HepG2 (cell line): ENCODE data around the gene AKT2. TPM values are rescaled to one million over a fixed set of nuclear protein-coding genes. Genes with fewer than 3 reads are reported as not detected.

Experiments
- ATAC-seq: fragments of 200-7000 bp; cut with Tn5 transposase; 3 replicates; pipeline ENCODE4 v1.9.1; 2020; ENCODE audit warnings: mild to moderate bottlenecking, moderate library complexity
- BruUV-seq: library from RNA; stranded (reverse); fragments of 400-500 nt; replicated peaks from 2 replicates; lab custom pipeline; 2021; lab: Mats Ljungman, UMichigan
- CTCF ChIA-PET: fragments of 300-600 bp; formaldehyde crosslinking; extraction: SDS; loops from one replicate; lab custom pipeline; 2021; ENCODE audit warnings: low total read pairs, inconsistent platforms, low intra/inter-chr PET ratio; lab: Yijun Ruan, JAX
- POLR2A ChIA-PET: fragments of 350-600 bp; sonication (Branson Sonifier 250); formaldehyde crosslinking; loops from one replicate; lab custom pipeline; 2020; ENCODE audit warnings: antibody characterized with exemption, inconsistent platforms; lab: Yijun Ruan, JAX
- DNase-seq: peaks from one replicate; pipeline ENCODE4 v3.0.0-alpha.2; 2015; ENCODE audit warnings: low spot score
- FAIRE-seq: peaks from 3 replicates; lab custom pipeline; 2011; peaks lifted over from hg19 to GRCh38; lab: Jason Lieb, UNC
- H2AFZ ChIP-seq: one replicate; pipeline ENCODE4 v1.6.1; 2011; ENCODE audit warnings: low read length, inconsistent platforms
- H3K27ac ChIP-seq: fragments of 300-600 bp; 3 replicates; pipeline ENCODE4 v1.8.0; 2011; ENCODE audit warnings: mixed run types, mild to moderate bottlenecking, mixed read lengths, low read length, inconsistent platforms; ENCODE audit not compliant: insufficient read depth; ENCODE audit errors: extremely low read length
- H3K27me3 ChIP-seq, 2 experiments: fragments of 200-600 bp in 1 of 2; 2 replicates in 1 of 2; 3 replicates in 1 of 2; pipeline versions ENCODE4 v1.6.0 to v1.8.0; 2011; ENCODE audit warnings: low read length in 2 of 2, mild to moderate bottlenecking in 2 of 2, moderate library complexity in 2 of 2, inconsistent platforms in 1 of 2; ENCODE audit not compliant: insufficient read depth in 2 of 2, control insufficient read depth in 1 of 2
- H3K36me3 ChIP-seq, 2 experiments: fragments of 200-600 bp in 1 of 2; replicated peaks in 1 of 2; 2 replicates in 1 of 2; 3 replicates in 1 of 2; pipeline versions ENCODE4 v1.5.1 to v1.8.0; 2011; ENCODE audit warnings: low read length in 2 of 2, inconsistent platforms in 1 of 2; ENCODE audit not compliant: insufficient read depth in 2 of 2, control insufficient read depth in 1 of 2
- H3K4me1 ChIP-seq: 2 replicates; pipeline ENCODE4 v1.5.1; 2012; ENCODE audit warnings: low read length, inconsistent platforms; ENCODE audit not compliant: insufficient read depth
- H3K4me2 ChIP-seq: 2 replicates; pipeline ENCODE4 v1.6.0; 2011; ENCODE audit warnings: low read depth, low read length, inconsistent platforms
- H3K4me3 ChIP-seq, 3 experiments: fragments of 200-600 bp in 1 of 3; sonication (generic), shearing (Covaris generic) in 1 of 3; replicated peaks in 1 of 3; 2 replicates each; pipeline ENCODE4 v1.5.1; 2011 to 2016; ENCODE audit warnings: low read length in 3 of 3, inconsistent platforms in 2 of 3, low read depth in 2 of 3, mild to moderate bottlenecking in 2 of 3, control low read depth in 1 of 3, mixed read lengths in 1 of 3; ENCODE audit not compliant: insufficient read depth in 1 of 3
- H3K79me2 ChIP-seq: one replicate; pipeline ENCODE4 v1.6.1; 2011; ENCODE audit warnings: low read length, inconsistent platforms; ENCODE audit not compliant: insufficient read depth
- H3K9ac ChIP-seq: 2 replicates; pipeline ENCODE4 v1.6.0; 2011; ENCODE audit warnings: mild to moderate bottlenecking, low read depth, low read length, inconsistent platforms; ENCODE audit not compliant: insufficient read depth
- H3K9me3 ChIP-seq: 2 replicates; pipeline ENCODE4 v1.5.1; 2012; ENCODE audit warnings: mild to moderate bottlenecking, low read length
- H4K20me1 ChIP-seq: 2 replicates; pipeline ENCODE4 v1.6.0; 2011; ENCODE audit warnings: inconsistent platforms, mild to moderate bottlenecking, low read length, moderate library complexity; ENCODE audit not compliant: insufficient read depth
- FOXO4 ChIP-seq: sonication (generic); formaldehyde crosslinking; conservative IDR thresholded peaks from 2 replicates; pipeline ENCODE4 v1.8.1; 2023; ENCODE audit warnings: missing genetic modification reagents
- GPBP1L1 ChIP-seq: sonication (generic); formaldehyde crosslinking; IDR thresholded peaks from 2 replicates; pipeline ENCODE4 v1.5.0; 2020; ENCODE audit warnings: mild to moderate bottlenecking, missing genetic modification reagents
- HNRNPK ChIP-seq: fragments of 200-400 bp; formaldehyde crosslinking; IDR thresholded peaks from 2 replicates; pipeline ENCODE4 v1.6.1; 2018; ENCODE audit warnings: low read length, low read depth, moderate library complexity, mild to moderate bottlenecking; ENCODE audit not compliant: poor library complexity, severe bottlenecking
- ISX ChIP-seq: sonication (generic); formaldehyde crosslinking; conservative IDR thresholded peaks from 2 replicates; pipeline ENCODE4 v1.5.0; 2020; ENCODE audit warnings: missing genetic modification reagents
- MAFK ChIP-seq, 2 experiments: IDR thresholded peaks in 1 of 2; conservative IDR thresholded peaks in 1 of 2; 2 replicates each; pipeline ENCODE4 v1.6.1; 2011; ENCODE audit warnings: improper control_type of control experiment in 2 of 2, low read length in 2 of 2
- NFIC ChIP-seq: IDR thresholded peaks from 2 replicates; pipeline ENCODE4 v1.6.1; 2012; ENCODE audit warnings: mild to moderate bottlenecking, low read length, inconsistent platforms
- NR2C2 ChIP-seq: sonication (generic); formaldehyde crosslinking; IDR thresholded peaks from 2 replicates; pipeline ENCODE4 v1.4.0; 2020; ENCODE audit warnings: missing genetic modification reagents, mild to moderate bottlenecking, moderate library complexity, borderline replicate concordance
- SNRNP70 ChIP-seq: fragments of 200-400 bp; formaldehyde crosslinking; IDR thresholded peaks from 2 replicates; pipeline ENCODE4 v1.6.1; 2017; ENCODE audit warnings: mild to moderate bottlenecking, low read depth, low read length, moderate library complexity
- SRSF4 ChIP-seq: fragments of 200-400 bp; formaldehyde crosslinking; IDR thresholded peaks from one replicate; pipeline ENCODE4 v1.6.1; 2018; ENCODE audit warnings: mild to moderate bottlenecking, low read depth, low read length, moderate library complexity; ENCODE audit not compliant: poor library complexity, severe bottlenecking
- ZNF10 ChIP-seq: sonication (generic); formaldehyde crosslinking; IDR thresholded peaks from 2 replicates; pipeline ENCODE4 v1.4.0; 2020; ENCODE audit warnings: mild to moderate bottlenecking, low read depth, missing genetic modification reagents, borderline replicate concordance
- ZNF17 ChIP-seq: sonication (generic); formaldehyde crosslinking; IDR thresholded peaks from 2 replicates; pipeline ENCODE4 v1.5.0; 2020; ENCODE audit warnings: mild to moderate bottlenecking, missing genetic modification reagents
- ZNF280D ChIP-seq: sonication (generic); formaldehyde crosslinking; IDR thresholded peaks from 2 replicates; pipeline ENCODE4 v1.5.1; 2020; ENCODE audit warnings: mild to moderate bottlenecking, missing genetic modification reagents
- ZNF678 ChIP-seq: sonication (generic); formaldehyde crosslinking; IDR thresholded peaks from 2 replicates; pipeline ENCODE4 v1.4.0; 2020; ENCODE audit warnings: mild to moderate bottlenecking, missing genetic modification reagents
- ZSCAN29 ChIP-seq: sonication (generic); formaldehyde crosslinking; conservative IDR thresholded peaks from 2 replicates; pipeline ENCODE4 v1.4.0; 2020; ENCODE audit warnings: mild to moderate bottlenecking, missing genetic modification reagents
- WGBS: methylation state at CpG from one replicate; pipeline ENCODE4 v1.1.6; 2017; ENCODE audit warnings: low lambda C conversion rate; 5-methylcytosine and 5-hydroxymethylcytosine counted together
- in situ Hi-C: cut with HindIII; loops from 2 replicates; pipeline ENCODE4 v1.10.0; 2017; ENCODE audit warnings: low pct_unique_long_range_greater_than_20kb; ENCODE audit not compliant: extremely low pct_ligation_motif_present
- intact Hi-C: fragments of 100-400 bp; cut with micrococcal nuclease; formaldehyde crosslinking; loops from one replicate; pipeline ENCODE4 v1.10.0; 2022; ENCODE audit not compliant: unreplicated experiment
- polyA plus RNA-seq, 8 experiments: library from polyadenylated mRNA; depleted of rRNA in 3 of 8; stranded (reverse) in 7 of 8; unstranded in 1 of 8; fragments of >200 nt; fragmentation: Illumina TruSeq in 4 of 8; extraction: Trizol in 4 of 8; gene quantifications; 2 replicates each; pipeline versions ENCODE4 v1.2.1 to v1.2.3, GENCODE V29; 2011 to 2016; ENCODE audit warnings: low read depth in 4 of 8, missing spikeins in 1 of 8, mixed read lengths in 1 of 8; ENCODE audit not compliant: insufficient read depth in 1 of 8
- total RNA-seq, 5 experiments: library from RNA; depleted of rRNA; stranded (reverse); fragments of >200 nt; fragmentation: Illumina TruSeq; extraction: Trizol; gene quantifications; 2 replicates each; pipeline ENCODE4 v1.2.3, GENCODE V29; 2016; ENCODE audit warnings: low read depth in 1 of 5
- TF ChIP-seq, protein P1 (sequence below): sonication (generic); formaldehyde crosslinking; IDR thresholded peaks from 2 replicates; pipeline ENCODE4 v1.5.0; 2020; ENCODE audit warnings: missing genetic modification reagents

AKT2 gene
- total and polyA plus RNA-seq, 2 of the 13 experiments (the other 11 are each of a cell fraction or from before 2014, with no cell fraction given): 82.1 to 173 TPM

GRCh38 chr19:40322951-40323615 lies 37.9 kb upstream of the AKT2 start (continued):
- TF ChIP-seq SNRNP70 (no peak), NFIC (no peak), NR2C2 (CRISPR knock-in tag) (no peak), FOXO4 (CRISPR knock-in tag) (no peak), ZNF10 (CRISPR knock-in tag) (no peak)

DNA sequence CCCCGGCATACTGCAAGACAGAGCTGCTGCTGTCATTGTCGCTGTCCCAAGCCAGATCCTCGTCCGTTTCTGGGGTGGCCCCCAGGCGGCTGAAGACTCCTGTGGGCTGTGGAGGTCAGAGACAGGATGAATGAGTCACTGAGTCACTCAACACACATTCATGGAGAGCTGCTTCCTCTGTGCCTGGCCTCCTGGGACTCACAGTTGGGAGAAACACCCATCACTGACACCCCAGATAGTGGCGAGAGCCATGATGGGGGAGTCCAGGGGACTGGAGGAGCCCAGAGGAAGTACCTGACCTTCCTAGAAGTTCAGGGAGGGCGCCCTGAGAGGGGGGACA lies 37.1 kb upstream of the AKT2 start:
- Histone ChIP-seq H3K27me3 (no peaks in the 10 kb centered on the region), H3K79me2 (no peaks in the 10 kb centered on the region), H4K20me1 (no peaks in the 10 kb centered on the region), H3K9ac (no peak overlapping the region), H3K4me1 (no peaks in the 10 kb centered on the region), H3K36me3 (peaks cover 23 to 46% of the 10 kb centered on the region in 2 experiments), H3K27ac (no peak overlapping the region), H3K4me2 (no peak overlapping the region), H2AFZ (no peak overlapping the region), H3K4me3 (no peak overlapping the region), H3K9me3 (no peaks in the 10 kb centered on the region)
- in situ Hi-C loops (no loop called here), intact Hi-C loops (no loop called here)
- no peak for DNase-seq
- no TSS peak for BruUV-seq
- POLR2A ChIA-PET: no interaction called here
- CTCF ChIA-PET: no interaction called here
- FAIRE-seq: no peak
- no peak for ATAC-seq
- 100% methylated on average over 3 of the region's 7 CpGs for WGBS
- TF ChIP-seq SRSF4 (no peak), ZNF280D (CRISPR knock-in tag) (no peak), ZNF678 (CRISPR knock-in tag) (no peak), ISX (CRISPR knock-in tag) (no peak), HNRNPK (no peak), ZNF17 (CRISPR knock-in tag) (no peak), GPBP1L1 (CRISPR knock-in tag) (no peak), MAFK (conservative IDR thresholded peaks at IDR 0.05 in 1 of 2, IDR thresholded peaks at IDR 0.05 in 1 of 2; ENCODE audit: low read length in 2 of 2) (no peak), ZSCAN29 (CRISPR knock-in tag) (no peak)
- TF ChIP-seq, protein P1, sequence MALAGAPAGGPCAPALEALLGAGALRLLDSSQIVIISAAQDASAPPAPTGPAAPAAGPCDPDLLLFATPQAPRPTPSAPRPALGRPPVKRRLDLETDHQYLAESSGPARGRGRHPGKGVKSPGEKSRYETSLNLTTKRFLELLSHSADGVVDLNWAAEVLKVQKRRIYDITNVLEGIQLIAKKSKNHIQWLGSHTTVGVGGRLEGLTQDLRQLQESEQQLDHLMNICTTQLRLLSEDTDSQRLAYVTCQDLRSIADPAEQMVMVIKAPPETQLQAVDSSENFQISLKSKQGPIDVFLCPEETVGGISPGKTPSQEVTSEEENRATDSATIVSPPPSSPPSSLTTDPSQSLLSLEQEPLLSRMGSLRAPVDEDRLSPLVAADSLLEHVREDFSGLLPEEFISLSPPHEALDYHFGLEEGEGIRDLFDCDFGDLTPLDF: no peak
